ENCODE data around the gene FMN2. TPM values are rescaled to one million over a fixed set of nuclear protein-coding genes. Genes with fewer than 3 reads are reported as not detected.
"Not testable (repeated sequence)": the region's sequence is repeated elsewhere in the genome, so short reads cannot be mapped to it uniquely, and the experiment has no call there.

Gene FMN2
- total RNA-seq, 1 donor = 35.0 TPM

- TF ChIP-seq CTCF (IDR thresholded peaks at IDR 0.05; ENCODE audit: insufficient read depth, low read depth, low read length) = peak; percentile 11
- DNase-seq (ENCODE audit: low read depth) = no peak
- no peak overlapping the region for H3K4me3 ChIP-seq (ENCODE audit: low read depth, low read length)
These were observed 77.5 kb downstream of the FMN2 start for GRCh38 chr1:240169188-240169587.

- no peak for DNase-seq (ENCODE audit: low read depth)
- TF ChIP-seq CTCF (IDR thresholded peaks at IDR 0.05; ENCODE audit: insufficient read depth, low read depth, low read length) = no peak
- H3K4me3 ChIP-seq (ENCODE audit: low read depth, low read length) = no peak overlapping the region
These were observed 78.6 kb downstream of the FMN2 start for GRCh38 chr1:240170266-240170665.

- no peak for DNase-seq (ENCODE audit: low read depth)
- no peak for TF ChIP-seq CTCF (IDR thresholded peaks at IDR 0.05; ENCODE audit: insufficient read depth, low read depth, low read length)
- no peak overlapping the region for H3K4me3 ChIP-seq (ENCODE audit: low read depth, low read length)
These were observed 79.1 kb downstream of the FMN2 start for GRCh38 chr1:240170806-240171205.

GRCh38 chr1:240171907-240172306 lies 80.2 kb downstream of the FMN2 start:
- no peak for DNase-seq (ENCODE audit: low read depth)
- no peak overlapping the region for H3K4me3 ChIP-seq (ENCODE audit: low read depth, low read length)
- no peak for TF ChIP-seq CTCF (IDR thresholded peaks at IDR 0.05; ENCODE audit: insufficient read depth, low read depth, low read length)

GRCh38 chr1:240173836-240174235 lies 82.2 kb downstream of the FMN2 start:
- no peak for DNase-seq (ENCODE audit: low read depth)
- H3K4me3 ChIP-seq (ENCODE audit: low read depth, low read length) = no peak overlapping the region
- TF ChIP-seq CTCF (IDR thresholded peaks at IDR 0.05; ENCODE audit: insufficient read depth, low read depth, low read length) = no peak

GRCh38 chr1:240174734-240175133 lies 83.1 kb downstream of the FMN2 start:
- TF ChIP-seq CTCF (IDR thresholded peaks at IDR 0.05; ENCODE audit: insufficient read depth, low read depth, low read length) = no peak
- no peak overlapping the region for H3K4me3 ChIP-seq (ENCODE audit: low read depth, low read length)
- peak; percentile 34 for DNase-seq (ENCODE audit: low read depth)

- no peak for TF ChIP-seq CTCF (IDR thresholded peaks at IDR 0.05; ENCODE audit: insufficient read depth, low read depth, low read length)
- H3K4me3 ChIP-seq (ENCODE audit: low read depth, low read length) = no peak overlapping the region
- DNase-seq (ENCODE audit: low read depth) = no peak
These were observed 86.7 kb downstream of the FMN2 start for GRCh38 chr1:240178366-240178765.

GRCh38 chr1:240184682-240185081 lies 93.0 kb downstream of the FMN2 start:
- not testable (repeated sequence) for H3K4me3 ChIP-seq (ENCODE audit: low read depth, low read length); DNase-seq (ENCODE audit: low read depth)

All from fibroblast of villous mesenchyme (primary cell).